Activated CD8-positive, alpha-beta T cell treated with anti-CD3 and anti-CD28 coated beads for 36 hours (primary cell): ENCODE data around the gene CCDC188. TPM values are rescaled to one million over a fixed set of nuclear protein-coding genes. Genes with fewer than 3 reads are reported as not detected.

Experiments
- ATAC-seq: fragments of 200-7000 bp; cut with Tn5 transposase; one replicate; pipeline ENCODE4 v1.10.0; 2021; ENCODE audit warnings: mild to moderate bottlenecking, moderate library complexity
- CTCF ChIA-PET: fragments of 350-600 bp; sonication (Branson Sonifier 250); formaldehyde crosslinking; loops from one replicate; lab custom pipeline; 2021; ENCODE audit warnings: antibody characterized with exemption; lab: Charles Lee
- POLR2A ChIA-PET: fragments of 350-600 bp; sonication (Branson Sonifier 250); formaldehyde crosslinking; loops from one replicate; lab custom pipeline; 2021; ENCODE audit warnings: antibody characterized with exemption; lab: Charles Lee
- DNase-seq: peaks from one replicate; pipeline ENCODE4 v3.0.0-alpha.2; 2020
- H3K27ac Mint-ChIP-seq: one replicate; pipeline ENCODE4 v1.8.0; 2021; ENCODE audit warnings: mild to moderate bottlenecking, mixed read lengths
- H3K27me3 Mint-ChIP-seq: one replicate; pipeline ENCODE4 v1.8.0; 2021; ENCODE audit warnings: mixed read lengths
- H3K36me3 Mint-ChIP-seq: one replicate; pipeline ENCODE4 v1.8.0; 2021; ENCODE audit warnings: low read depth, mixed read lengths
- H3K4me1 Mint-ChIP-seq: one replicate; pipeline ENCODE4 v1.8.0; 2021; ENCODE audit warnings: low read depth, mixed read lengths
- H3K4me3 Mint-ChIP-seq: one replicate; pipeline ENCODE4 v1.8.0; 2021; ENCODE audit warnings: mild to moderate bottlenecking, moderate library complexity, mixed read lengths
- H3K9me3 Mint-ChIP-seq: one replicate; pipeline ENCODE4 v1.8.0; 2021; ENCODE audit warnings: mixed read lengths
- CTCF ChIP-seq: fragments of 200-600 bp; IDR thresholded peaks from one replicate; pipeline ENCODE4 v1.8.0; 2022; ENCODE audit warnings: antibody characterized with exemption, mild to moderate bottlenecking
- intact Hi-C: fragments of 100-400 bp; cut with micrococcal nuclease; formaldehyde crosslinking; loops from one replicate; pipeline ENCODE4 v1.10.0; 2022
- total RNA-seq, 2 experiments: library from RNA; stranded (reverse); gene quantifications; one replicate each; pipeline ENCODE4 v1.2.3, GENCODE V29; 2021

The CCDC188 gene
- total RNA-seq, 2 experiments from 2014 or later, result not detected

GRCh38 chr22:20159076-20159475 is 8.2 kb upstream of the CCDC188 start:
- Mint-ChIP-seq H3K4me1 (no peaks in the 10 kb centered on the region), H3K27ac (no peak overlapping the region), H3K27me3 (no peaks in the 10 kb centered on the region), H3K9me3 (peaks cover 2% of the 10 kb centered on the region), H3K4me3 (no peak overlapping the region), H3K36me3 (no peaks in the 10 kb centered on the region)
- intact Hi-C loops, result loop anchor here (5.0 kb wide), 1 partner anchor 108 kb away; the partner anchor contains the start of gene RTN4R
- POLR2A ChIA-PET, result no interaction called here
- CTCF ChIA-PET, result no interaction called here
- ATAC-seq, result no peak
- TF ChIP-seq CTCF, result no peak
- no peak for DNase-seq

- ChIA-PET POLR2A (no interaction called here), CTCF (interaction anchor here (2.6 kb wide), 1 partner anchor 128 kb away, joined by 10 read pairs; no protein-coding TSS in a partner anchor)
- DNase-seq (no peak), ATAC-seq (no peak)
- Mint-ChIP-seq H3K36me3 (no peaks in the 10 kb centered on the region), H3K4me1 (no peaks in the 10 kb centered on the region), H3K27me3 (no peaks in the 10 kb centered on the region), H3K27ac (no peak overlapping the region), H3K4me3 (no peak overlapping the region), H3K9me3 (no peaks in the 10 kb centered on the region)
- TF ChIP-seq CTCF, result no peak
- intact Hi-C loops, result loop anchor here (5.0 kb wide), 1 partner anchor 109 kb away; the partner anchor contains the start of gene RTN4R
Measured at GRCh38 chr22:20158391-20159036, 7.7 kb upstream of the CCDC188 start.

GRCh38 chr22:20157430-20158183 is 6.8 kb upstream of the CCDC188 start:
- POLR2A ChIA-PET, result interaction anchor here (0.8 to 0.9 kb wide), 2 partner anchors 40 to 138 kb away, joined by 3 to 4 read pairs; no protein-coding TSS in a partner anchor
- Mint-ChIP-seq H3K9me3 (no peaks in the 10 kb centered on the region), H3K27me3 (no peaks in the 10 kb centered on the region), H3K4me3 (no peak overlapping the region), H3K27ac (no peak overlapping the region), H3K36me3 (no peaks in the 10 kb centered on the region), H3K4me1 (no peaks in the 10 kb centered on the region)
- TF ChIP-seq CTCF, result no peak
- intact Hi-C loops, result loop anchor here (2.0 to 5.0 kb wide), 2 partner anchors 110 to 127 kb away; partner anchors contain the start of gene RTN4R
- no peak for DNase-seq
- CTCF ChIA-PET, result interaction anchor here (0.6 to 3.0 kb wide), 16 partner anchors 10 to 306 kb away, joined by 3 to 26 read pairs (median 4); partner anchors contain the start of gene DGCR6L
- no peak for ATAC-seq

- Mint-ChIP-seq H3K27me3 (no peaks in the 10 kb centered on the region), H3K4me1 (no peaks in the 10 kb centered on the region), H3K9me3 (no peaks in the 10 kb centered on the region), H3K36me3 (no peaks in the 10 kb centered on the region), H3K27ac (no peak overlapping the region), H3K4me3 (no peak overlapping the region)
- CTCF ChIA-PET, result interaction anchor here (0.6 to 3.0 kb wide), 17 partner anchors 9 to 306 kb away, joined by 3 to 26 read pairs (median 4); partner anchors contain the start of gene DGCR6L
- intact Hi-C loops, result loop anchor here (2.0 to 5.0 kb wide), 2 partner anchors 110 to 128 kb away; partner anchors contain the start of gene RTN4R
- DNase-seq (peak; percentile 95), ATAC-seq (peak; percentile 94)
- TF ChIP-seq CTCF, result peak; percentile 99
- POLR2A ChIA-PET, result interaction anchor here (0.8 to 0.9 kb wide), 2 partner anchors 39 to 138 kb away, joined by 3 to 4 read pairs; no protein-coding TSS in a partner anchor
Measured at GRCh38 chr22:20156611-20157429, 6.0 kb upstream of the CCDC188 start.
